NCI-H510A treated with DMSO at 0.1 percent for 48 hours (cell line): ENCODE measurements around the gene GRPEL1.

Source experiments
- DNase-seq: peaks from one replicate; lab custom pipeline; 2025; lab: John Stamatoyannopoulos, UW

Gene GRPEL1

DNA sequence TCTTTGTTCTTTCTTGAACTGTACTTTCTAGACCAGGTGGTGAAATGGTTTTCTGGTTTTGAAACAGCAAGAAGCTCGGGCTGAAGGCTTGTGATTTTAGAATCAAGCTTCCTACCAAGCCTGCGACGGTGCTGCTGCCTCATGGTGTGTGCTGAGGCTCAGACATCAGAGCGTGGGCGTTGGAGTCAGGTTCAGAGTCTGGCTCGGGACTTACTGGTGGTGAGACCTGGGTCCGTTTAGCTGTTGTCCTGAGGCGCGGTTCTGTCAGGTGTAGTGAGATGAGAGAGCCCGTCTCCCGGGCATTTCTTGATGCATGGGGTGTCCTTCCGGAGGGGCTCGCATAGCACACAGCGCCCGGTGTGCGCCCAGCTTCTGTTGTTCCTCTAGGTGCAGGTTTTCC is 44.4 kb downstream of the GRPEL1 start:
- DNase-seq: no peak

DNA sequence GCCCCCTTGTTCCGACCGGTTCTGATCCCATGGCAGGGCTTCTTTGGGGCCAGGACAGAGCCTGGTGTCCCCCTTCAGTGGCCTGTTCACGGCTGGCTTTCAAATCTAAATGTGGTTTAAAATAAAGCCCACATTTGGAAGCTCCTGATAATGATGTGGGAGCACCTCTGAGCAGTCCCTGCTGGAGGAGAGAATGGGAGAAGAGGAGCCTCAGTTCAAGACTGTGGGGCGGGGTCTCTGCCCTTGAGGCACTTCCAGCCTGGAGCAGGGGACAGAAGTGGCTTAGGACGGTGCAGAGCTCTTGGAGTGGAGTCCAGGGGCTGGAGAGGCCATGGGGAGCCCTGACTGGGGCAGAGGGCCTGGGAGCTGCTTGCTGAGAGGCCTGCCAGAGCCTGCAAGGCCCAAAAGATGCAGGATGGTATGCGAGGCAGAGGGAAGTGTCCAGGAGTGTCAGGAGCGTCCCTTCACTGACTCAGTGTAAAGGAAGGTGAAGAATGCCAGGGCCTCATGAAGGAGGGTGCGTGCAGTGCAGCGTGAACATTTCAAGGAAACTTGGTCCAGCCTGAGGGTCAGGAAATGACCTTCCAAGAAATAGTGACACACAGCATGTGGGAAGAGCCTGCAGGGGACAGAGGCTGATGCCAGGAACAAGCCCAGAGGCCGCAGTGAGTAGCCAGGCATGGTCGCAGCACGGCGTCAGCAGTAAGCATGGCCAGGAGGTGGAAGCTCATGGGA is 45.8 kb downstream of the GRPEL1 start:
- no peak for DNase-seq

DNA sequence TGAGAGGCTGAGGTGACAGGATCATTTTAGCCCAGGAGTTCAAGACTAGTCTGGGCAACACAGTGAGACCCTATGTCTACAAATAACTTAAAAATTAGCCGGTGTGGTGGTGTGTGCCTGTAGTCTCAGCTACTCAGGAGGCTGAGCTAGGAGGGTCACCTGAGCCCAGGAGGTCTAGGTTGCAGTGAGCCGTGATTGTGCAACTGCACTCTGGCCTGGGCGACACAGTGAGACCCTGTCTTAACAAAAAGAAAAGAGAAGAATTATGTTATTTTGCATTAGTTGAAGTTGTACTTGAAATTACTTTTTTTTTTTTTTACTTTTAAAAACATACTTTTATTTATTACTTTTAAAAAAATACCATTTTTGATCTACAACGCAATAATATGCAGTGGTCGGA is 46.5 kb downstream of the GRPEL1 start:
- no peak for DNase-seq

DNA sequence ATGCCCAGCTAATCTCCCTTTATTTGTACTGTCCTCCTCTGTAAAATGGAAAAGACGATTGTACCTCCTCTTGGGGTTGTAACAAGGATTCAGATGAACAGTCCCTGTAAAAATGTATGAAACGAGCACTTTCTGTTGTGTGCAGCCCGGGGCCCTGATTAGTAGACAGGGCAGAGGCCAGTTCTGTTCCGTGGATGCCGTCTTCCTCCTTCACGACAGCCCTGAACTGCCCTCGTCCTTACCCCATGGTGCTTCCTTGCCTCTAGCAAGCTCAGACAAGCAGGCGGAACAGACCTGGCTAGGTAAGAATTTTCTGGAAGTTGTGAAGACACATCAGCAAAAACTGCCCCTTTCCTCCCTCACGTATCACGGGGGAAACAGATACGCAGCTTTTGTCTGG is 47.0 kb downstream of the GRPEL1 start:
- DNase-seq: no peak

DNA sequence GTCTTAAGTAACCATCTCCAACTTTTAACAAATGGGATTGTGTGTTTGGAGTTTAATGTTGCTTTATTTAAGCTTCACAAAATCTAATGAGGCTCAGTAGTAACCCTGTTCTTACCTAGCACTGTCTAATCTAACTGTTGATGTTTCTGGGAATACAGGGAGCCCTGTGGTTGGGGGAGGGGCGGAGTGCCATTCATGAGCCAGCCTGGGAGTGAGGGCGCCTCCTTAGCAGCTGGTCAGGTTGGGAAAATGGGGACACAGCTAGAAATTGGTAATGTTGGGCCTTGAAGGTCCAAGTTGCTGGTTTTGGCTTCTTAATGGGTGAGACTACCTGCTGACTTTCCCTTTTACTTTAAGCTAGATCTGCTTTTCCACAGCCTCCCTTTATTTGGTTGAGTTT is 47.6 kb downstream of the GRPEL1 start:
- DNase-seq: no peak

DNA sequence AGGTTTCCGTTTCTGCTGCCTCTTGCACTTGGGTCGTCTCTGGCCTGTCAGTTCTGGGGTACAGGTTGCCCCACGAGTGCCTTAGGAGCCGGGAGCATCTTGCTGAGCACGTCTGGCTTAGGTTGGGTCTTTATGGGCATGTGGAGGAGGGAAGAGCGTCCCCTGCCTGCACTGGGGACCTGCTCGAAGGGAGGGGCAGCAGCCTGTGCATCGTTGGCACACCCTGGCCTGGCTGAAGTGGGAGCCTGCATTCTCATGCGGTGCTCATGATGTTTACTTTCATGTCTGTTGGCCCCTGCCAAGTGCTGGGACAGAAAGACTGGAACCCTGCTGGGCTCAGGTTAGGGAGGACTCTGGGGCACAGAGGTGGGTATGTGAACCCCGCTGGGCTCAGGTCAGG is 48.5 kb downstream of the GRPEL1 start:
- no peak for DNase-seq

DNA sequence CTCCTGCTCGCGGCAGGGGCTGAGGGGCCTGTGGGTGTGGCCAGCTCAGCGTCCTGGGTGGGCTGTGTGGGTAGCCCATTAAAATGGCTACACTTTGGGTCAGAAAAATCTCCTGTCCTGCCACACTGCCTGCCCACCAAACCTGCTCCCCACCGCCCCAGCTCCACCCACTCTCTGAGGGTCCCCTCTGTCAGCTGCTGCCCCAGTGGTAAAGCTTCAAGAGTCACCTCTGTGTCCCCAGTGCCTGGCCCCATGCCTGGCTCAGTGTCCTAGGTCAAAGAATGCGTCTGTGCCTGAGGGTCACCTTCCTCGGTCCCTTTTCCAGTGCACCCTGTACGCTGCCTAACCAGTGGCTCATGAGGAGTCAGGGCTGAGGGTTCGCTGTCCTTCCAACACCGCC is 49.6 kb downstream of the GRPEL1 start:
- no peak for DNase-seq

DNA sequence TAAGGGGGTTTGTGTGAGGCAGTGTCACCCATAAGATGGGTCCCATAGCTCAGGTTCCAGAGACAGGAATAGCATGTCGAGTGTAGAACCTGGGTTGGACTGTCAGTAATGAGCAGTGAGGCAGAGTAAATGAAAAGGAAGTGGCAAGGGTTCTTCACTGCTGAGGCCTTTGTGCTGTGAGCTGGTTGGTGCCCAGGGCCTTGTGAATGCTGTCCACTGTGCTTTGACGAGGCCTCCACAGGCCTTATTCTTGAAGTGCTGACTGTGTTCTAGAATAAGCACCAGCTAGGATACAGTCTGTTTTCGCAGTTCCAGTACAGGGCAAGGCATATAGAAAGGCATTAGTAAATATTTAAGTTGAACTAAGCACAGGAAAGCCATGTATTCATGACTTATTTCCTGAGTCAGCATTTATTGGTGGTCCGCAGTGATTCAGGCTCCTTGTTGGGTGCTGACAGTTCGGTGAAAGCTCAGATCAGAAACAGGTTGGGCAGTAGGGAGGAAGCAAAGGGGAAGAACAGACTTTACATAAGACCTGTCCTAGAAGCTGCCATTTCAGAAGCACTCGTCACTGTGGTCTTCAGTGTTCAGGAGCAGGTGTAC is 50.3 kb downstream of the GRPEL1 start:
- no peak for DNase-seq

DNA sequence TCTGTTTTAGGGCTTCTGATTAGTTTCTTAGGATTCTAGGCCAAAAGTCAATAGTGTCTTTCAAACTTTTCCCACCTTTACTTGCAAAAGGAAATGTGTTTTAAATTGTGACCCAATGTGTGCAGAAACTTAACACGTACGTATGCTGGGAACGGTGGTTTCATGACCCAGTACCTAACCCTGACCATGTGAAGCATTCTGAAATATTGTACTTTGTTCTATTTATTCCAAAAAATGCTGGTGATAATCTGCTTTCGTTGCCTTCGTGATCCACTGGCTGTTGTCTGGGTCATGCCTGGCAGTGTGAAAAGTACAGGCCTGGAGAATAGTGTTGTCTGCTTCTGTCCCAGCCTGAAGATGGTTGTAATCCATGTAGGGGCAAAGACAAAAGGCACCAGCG is 51.4 kb downstream of the GRPEL1 start:
- DNase-seq: no peak

DNA sequence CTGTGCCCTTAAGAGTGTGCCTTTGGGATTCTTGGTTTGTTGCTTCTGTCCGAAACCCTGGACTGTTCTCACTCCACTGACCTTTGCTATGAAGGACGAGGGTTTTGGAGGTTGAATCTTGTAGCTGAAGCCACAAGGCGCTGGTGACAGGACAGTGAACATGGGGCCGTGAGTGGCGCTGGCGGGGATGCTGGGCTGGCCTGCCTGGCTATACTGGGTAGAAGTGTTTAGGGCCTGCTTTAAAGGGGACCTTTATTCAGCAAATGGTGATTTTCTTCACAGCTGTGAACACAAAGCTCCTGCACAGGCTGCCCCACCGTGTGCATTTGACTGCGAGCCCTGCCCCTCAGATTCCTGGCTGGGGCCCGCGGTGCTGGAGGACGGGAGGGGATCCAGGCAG is 51.8 kb downstream of the GRPEL1 start:
- no peak for DNase-seq

DNA sequence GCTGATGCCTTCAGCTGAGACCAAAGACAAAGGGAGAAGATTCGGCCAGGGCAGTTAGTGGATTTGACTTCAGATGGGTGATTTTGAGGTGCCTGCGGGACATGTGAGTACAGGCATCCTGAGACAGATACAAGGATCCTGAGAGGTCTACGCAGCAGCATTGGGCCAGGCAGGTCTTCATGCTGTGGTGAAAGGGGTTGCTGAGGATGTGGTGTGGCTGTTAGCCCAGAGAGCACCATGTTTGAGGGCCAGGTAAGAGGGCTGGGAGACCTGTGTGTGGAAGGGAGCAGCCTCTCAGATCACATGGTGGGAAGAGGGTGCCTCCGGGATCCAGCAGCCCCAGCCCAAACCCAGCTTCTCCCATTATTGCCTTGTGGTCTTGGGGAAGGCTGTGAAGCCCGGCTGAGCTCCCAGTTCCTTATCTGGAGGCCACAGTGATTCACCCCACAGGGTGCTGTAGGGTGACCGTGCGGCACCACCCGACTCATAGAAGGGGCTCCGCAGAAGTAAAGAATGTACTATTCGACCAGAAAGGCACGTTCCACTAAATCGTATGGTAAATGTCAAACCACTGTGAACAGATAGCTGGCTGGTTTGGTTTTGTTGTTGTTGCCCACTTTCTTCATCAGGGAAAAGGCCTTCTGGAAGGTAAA is 52.4 kb downstream of the GRPEL1 start:
- DNase-seq: no peak

DNA sequence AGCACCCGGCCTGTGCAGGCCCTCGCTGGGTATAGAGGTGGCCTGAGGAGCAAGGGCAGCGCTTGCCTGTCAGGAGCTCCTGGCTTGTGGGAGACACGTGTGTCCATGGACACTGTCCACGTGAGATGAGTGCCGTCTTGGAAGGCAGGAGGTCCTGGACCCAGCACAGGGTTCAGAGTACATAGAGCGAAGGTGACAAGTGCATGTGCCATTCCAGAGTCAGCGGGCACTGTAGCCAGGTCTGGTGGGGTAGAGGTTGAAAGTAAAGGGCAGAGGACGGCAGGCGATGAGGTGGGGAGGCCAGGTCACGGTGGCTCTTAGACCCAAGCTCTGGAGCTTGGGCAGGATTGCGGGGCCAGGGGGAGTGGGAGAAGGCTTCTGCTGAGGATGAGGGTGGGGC is 53.0 kb downstream of the GRPEL1 start:
- no peak for DNase-seq

DNA sequence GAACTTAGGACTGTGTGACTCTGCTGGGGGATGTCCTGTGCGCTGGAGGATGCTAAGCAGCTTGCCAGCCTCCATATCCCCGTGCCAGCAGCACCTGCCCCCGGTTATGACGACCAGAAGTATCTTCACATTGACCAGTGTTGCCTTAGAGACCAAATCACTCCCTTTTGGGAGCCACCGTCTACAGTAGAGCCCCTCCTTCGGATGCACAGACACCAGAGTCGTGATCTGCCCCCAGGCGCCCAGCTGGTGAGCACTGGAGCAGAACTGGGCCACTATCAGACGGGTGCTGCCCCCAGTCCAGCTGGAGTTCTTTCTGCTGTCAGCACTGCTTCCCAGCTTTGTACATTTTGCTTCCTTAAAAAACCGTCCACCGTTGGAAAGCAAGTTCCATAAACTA is 54.7 kb downstream of the GRPEL1 start:
- no peak for DNase-seq

DNA sequence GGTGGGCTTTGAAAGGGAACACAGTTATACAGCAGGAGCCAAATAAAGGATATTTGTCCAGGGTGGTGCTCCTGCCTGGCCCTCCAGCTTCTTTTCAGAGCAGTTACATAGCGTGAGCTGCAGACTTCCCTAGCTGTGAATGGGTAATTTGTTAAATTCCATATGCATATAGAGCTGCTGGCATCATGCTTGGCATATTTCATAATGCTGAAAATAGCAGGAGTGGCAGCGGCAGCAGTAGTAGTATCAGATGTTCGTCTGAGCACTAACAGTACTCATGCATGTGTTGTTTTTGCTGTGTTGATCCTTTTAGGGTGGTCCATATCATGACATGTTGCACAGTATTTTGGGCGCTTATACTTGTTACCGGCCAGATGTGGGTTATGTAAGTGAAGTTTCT is 58.3 kb downstream of the GRPEL1 start:
- DNase-seq: no peak
